Naive thymus-derived CD8-positive, alpha-beta T cell (primary cell): Measurements from ENCODE around the gene ROBO1. TPM values are rescaled to one million over a fixed set of nuclear protein-coding genes. Genes with fewer than 3 reads are reported as not detected.

Experiments used
- ATAC-seq, 2 donors: fragments of 150-1000 bp; cut with Tn5 transposase in 1 of 2; sonication (Bioruptor Pico), chemical (Tn5 transposase) in 1 of 2; 1 replicate in 1 of 2; 2 replicates in 1 of 2; pipeline ENCODE4 v1.10.0; 2021; ENCODE audit warnings: mild to moderate bottlenecking in 2 of 2, moderate library complexity in 2 of 2
- POLR2A ChIA-PET: fragments of 350-600 bp; sonication (Branson Sonifier 250); formaldehyde crosslinking; loops from one replicate; lab custom pipeline; 2021; ENCODE audit warnings: antibody characterized with exemption; lab: Charles Lee
- DNase-seq, 10 donors: peaks; one replicate each; pipeline versions ENCODE4 v3.0.0 to v3.0.0-alpha.2; 2020 to 2022
- H3K27ac Mint-ChIP-seq, 10 donors: one replicate each; pipeline ENCODE4 v1.8.0; 2020 to 2022; ENCODE audit warnings: mild to moderate bottlenecking in 10 of 10, mixed read lengths in 10 of 10, moderate library complexity in 4 of 10, inconsistent platforms in 1 of 10
- H3K27me3 Mint-ChIP-seq, 5 donors: one replicate each; pipeline ENCODE4 v1.8.0; 2021 to 2022; ENCODE audit warnings: mixed read lengths in 5 of 5
- H3K36me3 Mint-ChIP-seq, 3 donors: one replicate each; pipeline ENCODE4 v1.8.0; 2020 to 2022; ENCODE audit warnings: mixed read lengths in 3 of 3, mild to moderate bottlenecking in 2 of 3, inconsistent platforms in 1 of 3
- H3K4me1 Mint-ChIP-seq, 4 donors: one replicate each; pipeline ENCODE4 v1.8.0; 2021 to 2022; ENCODE audit warnings: mixed read lengths in 4 of 4
- H3K4me3 Mint-ChIP-seq, 10 donors: one replicate each; pipeline ENCODE4 v1.8.0; 2020 to 2022; ENCODE audit warnings: mild to moderate bottlenecking in 10 of 10, mixed read lengths in 10 of 10, moderate library complexity in 6 of 10, inconsistent platforms in 1 of 10
- H3K9me3 Mint-ChIP-seq, 9 donors: one replicate each; pipeline ENCODE4 v1.8.0; 2020 to 2022; ENCODE audit warnings: mixed read lengths in 9 of 9, mild to moderate bottlenecking in 3 of 9, inconsistent platforms in 1 of 9, moderate library complexity in 1 of 9
- polyA plus RNA-seq, 3 donors: library from polyadenylated mRNA; unstranded; fragments of 300-500 nt; fragmentation: Illumina TruSeq; gene quantifications; one replicate each; pipeline ENCODE4 v1.2.3, GENCODE V29; 2021
- total RNA-seq, 8 experiments: library from RNA in 2 of 8; stranded (reverse) in 2 of 8; gene quantifications; one replicate each; pipeline ENCODE4 v1.2.3 and lab custom pipeline; 2021 to 2026

ROBO1 gene
- total and polyA plus RNA-seq, 5 experiments from 2014 or later, result 2.3 to 16.3 (median 12.5) TPM

DNA sequence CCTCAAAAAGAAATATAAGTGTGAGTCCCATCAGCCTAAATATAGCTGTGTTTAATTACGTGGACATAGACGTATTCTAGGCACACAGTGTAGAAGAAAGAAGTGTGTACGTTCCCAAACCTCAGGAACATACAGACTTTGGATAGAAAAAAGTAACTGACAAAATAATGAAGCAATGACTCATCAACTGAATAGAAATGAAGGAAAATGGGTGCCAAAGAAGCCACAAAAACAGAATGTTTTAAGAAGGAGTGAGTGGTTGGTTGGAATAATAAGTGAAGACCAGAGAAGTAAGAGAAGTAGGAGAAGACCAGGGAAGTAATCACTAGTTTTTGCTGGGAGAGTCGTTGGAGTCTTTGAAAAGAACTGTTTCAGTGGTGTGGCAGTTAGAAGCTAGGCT lies 518.1 kb downstream of the ROBO1 start:
- DNase-seq (no peak), ATAC-seq (no peak)
- Mint-ChIP-seq H3K27ac (no peak overlapping the region), H3K4me1 (no peaks in the 10 kb centered on the region), H3K9me3 (peaks cover 0 to 10% (median 2%) of the 10 kb centered on the region in 9 donors), H3K27me3 (no peaks in the 10 kb centered on the region), H3K36me3 (no peaks in the 10 kb centered on the region), H3K4me3 (no peak overlapping the region)
- POLR2A ChIA-PET, result no interaction called here

DNA sequence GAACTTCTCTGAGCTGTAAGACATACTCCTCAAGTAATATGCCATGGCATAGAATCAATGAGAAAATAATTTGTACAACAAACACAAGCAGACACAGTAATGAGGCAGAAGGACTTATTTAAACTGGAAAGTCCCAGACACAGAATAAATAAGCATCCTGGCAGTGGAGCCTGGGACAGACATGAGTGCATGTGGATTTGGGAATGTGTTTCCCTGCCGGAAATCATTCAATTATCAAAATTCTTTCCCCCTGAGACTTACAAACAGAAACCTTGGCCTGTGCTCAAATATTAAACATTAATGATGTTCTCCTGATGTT lies 520.1 kb downstream of the ROBO1 start:
- no peak for ATAC-seq

DNA sequence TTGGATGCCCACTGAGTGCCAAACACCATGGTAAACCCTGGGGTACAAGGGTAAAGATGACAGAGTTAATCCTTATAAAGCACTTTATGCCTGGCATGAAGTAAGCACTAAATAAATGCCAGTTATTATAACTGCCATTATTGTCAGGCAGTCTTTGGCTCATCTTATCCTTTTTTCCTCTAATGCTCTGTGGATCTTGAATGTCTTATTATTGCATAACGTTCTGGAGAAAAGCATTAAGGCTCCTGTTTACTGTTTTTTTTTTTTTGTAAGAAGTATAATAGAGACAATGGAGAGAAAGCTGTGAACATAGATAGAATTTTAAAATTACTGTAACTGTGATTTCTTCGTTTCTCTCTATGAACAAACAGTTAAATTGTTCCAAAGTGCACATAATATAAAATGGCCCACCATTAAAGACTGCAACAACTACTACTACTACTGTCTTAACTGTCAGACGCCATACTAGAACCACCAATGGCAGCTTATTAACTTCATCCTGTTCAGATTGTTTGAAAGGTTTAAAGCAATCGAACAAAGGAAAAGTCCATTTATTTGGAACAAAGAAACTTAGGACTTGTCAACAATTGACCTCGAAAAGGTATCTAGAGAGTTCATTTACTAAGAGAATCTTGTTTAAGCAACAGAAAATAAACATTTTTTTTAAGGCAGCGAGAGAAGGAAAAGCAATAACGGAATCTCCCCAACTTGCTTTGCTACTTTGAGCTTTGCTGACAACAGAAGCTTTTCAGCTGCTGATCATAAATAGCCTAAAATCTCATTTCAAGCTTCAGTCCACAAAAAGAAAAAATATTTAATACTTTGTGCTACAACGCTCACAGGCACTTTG lies 520.7 kb downstream of the ROBO1 start:
- no peak for DNase-seq
- Mint-ChIP-seq H3K4me1 (no peaks in the 10 kb centered on the region), H3K4me3 (no peak overlapping the region), H3K9me3 (peaks cover 0 to 11% (median 2%) of the 10 kb centered on the region in 9 donors), H3K27me3 (no peaks in the 10 kb centered on the region), H3K27ac (no peak overlapping the region), H3K36me3 (no peaks in the 10 kb centered on the region)
- ATAC-seq, result no peak
- POLR2A ChIA-PET, result no interaction called here

More for the DNA sequence above, 520.1 kb downstream of the ROBO1 start:
- H3K9me3 Mint-ChIP-seq, result peaks cover 0 to 11% (median 2%) of the 10 kb centered on the region in 9 donors
- no peak for DNase-seq
- no peaks in the 10 kb centered on the region for H3K27me3 Mint-ChIP-seq
- H3K4me3 Mint-ChIP-seq, result no peak overlapping the region
- no peaks in the 10 kb centered on the region for H3K36me3 Mint-ChIP-seq
- POLR2A ChIA-PET, result no interaction called here
- no peaks in the 10 kb centered on the region for H3K4me1 Mint-ChIP-seq
- H3K27ac Mint-ChIP-seq, result no peak overlapping the region

DNA sequence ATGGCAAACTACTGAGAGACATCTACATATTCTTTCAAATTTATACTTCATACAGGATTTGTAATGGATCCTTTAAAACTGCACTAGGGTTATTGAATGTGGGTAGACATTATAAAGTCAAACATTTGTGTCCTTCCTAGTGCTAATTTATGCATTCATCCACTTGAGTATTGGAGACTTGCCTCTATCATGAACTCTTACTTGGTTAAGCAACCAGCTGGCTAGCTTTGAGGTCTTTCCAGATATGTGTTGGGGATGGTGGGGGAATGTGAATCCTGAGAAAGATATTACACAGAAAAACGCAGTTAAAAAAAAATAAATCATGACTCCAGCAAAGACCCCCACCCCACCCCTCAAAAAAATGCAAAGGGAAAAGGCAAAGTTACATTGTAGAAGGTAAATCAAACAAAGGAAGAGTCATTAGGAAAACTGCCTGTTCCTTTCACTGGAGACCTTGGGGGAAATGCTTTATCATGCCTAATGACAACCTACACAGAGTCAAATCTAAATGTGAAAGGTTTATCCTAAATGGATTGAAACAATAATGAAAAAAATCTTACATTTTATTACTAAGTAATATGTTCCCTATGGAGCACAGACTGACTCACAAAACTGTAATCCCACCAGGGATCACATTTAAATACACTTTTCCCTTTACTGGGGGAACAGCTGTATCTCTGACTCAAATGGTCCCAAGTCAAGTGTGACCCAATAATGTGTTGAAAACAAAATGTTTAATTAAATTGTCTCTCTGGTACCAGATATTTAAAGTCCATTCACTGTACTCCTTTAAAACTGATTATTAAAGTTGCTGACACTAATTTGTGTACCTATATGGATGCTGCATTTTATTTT lies 522.3 kb downstream of the ROBO1 start:
- Mint-ChIP-seq H3K9me3 (peaks cover 0 to 14% (median 3%) of the 10 kb centered on the region in 9 donors), H3K36me3 (no peaks in the 10 kb centered on the region), H3K27me3 (no peaks in the 10 kb centered on the region), H3K4me3 (no peak overlapping the region), H3K27ac (no peak overlapping the region), H3K4me1 (no peaks in the 10 kb centered on the region)
- no peak for DNase-seq
- ATAC-seq, result no peak
- POLR2A ChIA-PET, result no interaction called here

DNA sequence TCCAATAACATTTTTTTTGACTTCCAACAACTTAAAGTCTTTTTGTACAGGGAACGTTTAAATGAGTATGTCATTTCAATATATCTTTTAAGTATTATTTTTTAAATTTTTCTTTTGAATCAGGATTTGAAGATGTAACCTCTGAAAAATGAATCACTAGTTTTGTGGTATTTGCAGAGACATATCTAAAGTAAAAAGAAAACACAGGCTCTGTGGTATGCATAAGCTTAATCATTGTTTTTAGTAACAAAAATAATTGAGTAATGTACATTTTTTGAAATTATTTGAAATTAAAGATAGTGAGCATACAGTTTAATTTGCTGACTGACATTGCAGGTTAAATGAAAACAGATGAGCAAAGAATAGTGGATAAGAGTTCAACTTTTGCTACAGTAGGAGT lies 531.3 kb downstream of the ROBO1 start:
- Mint-ChIP-seq H3K27me3 (no peaks in the 10 kb centered on the region), H3K9me3 (peaks cover 0 to 20% (median 6%) of the 10 kb centered on the region in 9 donors), H3K4me1 (no peaks in the 10 kb centered on the region), H3K27ac (no peak overlapping the region), H3K4me3 (no peak overlapping the region), H3K36me3 (no peaks in the 10 kb centered on the region)
- DNase-seq (no peak), ATAC-seq (no peak)
- POLR2A ChIA-PET, result no interaction called here

DNA sequence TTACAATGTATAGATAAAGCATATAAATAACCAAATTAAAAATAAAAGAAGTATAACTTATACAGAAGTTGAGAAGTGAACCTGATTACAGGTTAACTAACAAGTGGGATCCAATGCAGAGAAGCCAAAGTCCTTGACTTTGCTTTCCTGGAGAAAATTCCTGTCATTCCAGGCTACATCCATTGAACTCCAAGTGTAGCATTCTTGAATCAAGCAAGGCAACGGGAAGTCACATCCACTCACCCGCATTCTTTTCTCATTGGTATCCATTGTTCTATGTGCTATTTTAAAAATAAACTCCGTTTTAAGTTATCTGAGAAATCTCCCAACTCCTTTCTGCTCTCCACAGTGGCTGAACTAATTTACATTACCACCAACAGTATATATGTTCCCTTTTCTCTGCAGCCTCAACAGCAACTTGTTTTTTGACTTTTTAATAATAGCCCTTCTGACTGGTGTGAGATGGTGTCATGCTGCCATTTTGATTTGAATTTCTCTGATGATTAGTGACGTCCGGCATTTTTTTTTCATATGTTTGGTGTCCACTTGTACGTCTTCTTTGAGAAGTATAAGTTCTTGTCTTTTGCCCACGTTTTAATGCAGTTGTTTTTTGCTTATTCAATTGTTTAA lies 534.3 kb downstream of the ROBO1 start:
- H3K27ac Mint-ChIP-seq, result no peak overlapping the region
- DNase-seq (no peak), ATAC-seq (no peak)
- no peaks in the 10 kb centered on the region for H3K4me1 Mint-ChIP-seq
- POLR2A ChIA-PET, result no interaction called here
- no peaks in the 10 kb centered on the region for H3K36me3 Mint-ChIP-seq
- peaks cover 2 to 26% (median 5%) of the 10 kb centered on the region in 9 donors for H3K9me3 Mint-ChIP-seq
- no peaks in the 10 kb centered on the region for H3K27me3 Mint-ChIP-seq
- no peak overlapping the region for H3K4me3 Mint-ChIP-seq

DNA sequence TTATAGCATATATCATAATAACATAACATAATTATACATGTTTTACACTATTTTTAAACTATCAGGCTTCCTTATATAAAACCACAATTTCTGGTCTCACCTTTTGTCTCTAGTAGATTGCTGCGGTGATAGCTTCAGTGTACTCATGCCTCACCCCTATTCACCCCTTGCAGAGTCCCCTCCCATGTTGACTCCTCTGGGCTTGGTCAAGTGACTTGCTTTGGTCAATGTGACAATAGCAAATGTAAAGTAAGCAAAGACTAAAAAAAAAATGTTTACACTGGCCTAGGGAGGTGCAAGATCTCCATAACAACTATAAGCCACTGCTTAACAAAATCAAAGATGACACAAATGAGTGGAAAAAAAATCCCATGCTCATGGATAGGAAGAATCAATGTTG lies 537.5 kb downstream of the ROBO1 start:
- Mint-ChIP-seq H3K36me3 (no peaks in the 10 kb centered on the region), H3K4me3 (no peak overlapping the region), H3K4me1 (no peaks in the 10 kb centered on the region), H3K27me3 (no peaks in the 10 kb centered on the region), H3K9me3 (peaks cover 1 to 25% (median 7%) of the 10 kb centered on the region in 9 donors), H3K27ac (no peak overlapping the region)
- no peak for DNase-seq
- POLR2A ChIA-PET, result no interaction called here
- ATAC-seq, result no peak

DNA sequence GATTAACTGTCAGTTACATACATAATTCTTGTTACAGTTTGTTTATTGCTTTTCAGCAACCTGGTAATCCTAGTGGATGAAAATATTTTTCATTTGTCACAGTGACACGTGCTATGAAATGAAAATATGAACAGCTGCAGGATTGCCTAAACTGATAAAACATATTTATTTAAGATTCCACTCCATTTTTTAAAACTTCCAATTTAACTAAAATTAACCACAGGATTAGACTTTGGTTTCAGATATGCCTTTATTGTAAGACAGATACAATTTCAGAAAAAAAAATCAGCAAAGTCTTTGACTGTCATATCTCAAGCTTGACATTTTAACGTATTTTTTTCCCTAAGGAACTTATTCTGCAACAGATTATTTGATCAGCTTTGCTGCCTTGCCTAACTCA lies 550.7 kb downstream of the ROBO1 start:
- Mint-ChIP-seq H3K9me3 (peaks cover 0 to 5% (median 0%) of the 10 kb centered on the region in 9 donors), H3K36me3 (no peaks in the 10 kb centered on the region), H3K4me3 (no peak overlapping the region), H3K27me3 (no peaks in the 10 kb centered on the region), H3K4me1 (no peaks in the 10 kb centered on the region), H3K27ac (no peak overlapping the region)
- DNase-seq (no peak), ATAC-seq (no peak)
- POLR2A ChIA-PET, result no interaction called here

DNA sequence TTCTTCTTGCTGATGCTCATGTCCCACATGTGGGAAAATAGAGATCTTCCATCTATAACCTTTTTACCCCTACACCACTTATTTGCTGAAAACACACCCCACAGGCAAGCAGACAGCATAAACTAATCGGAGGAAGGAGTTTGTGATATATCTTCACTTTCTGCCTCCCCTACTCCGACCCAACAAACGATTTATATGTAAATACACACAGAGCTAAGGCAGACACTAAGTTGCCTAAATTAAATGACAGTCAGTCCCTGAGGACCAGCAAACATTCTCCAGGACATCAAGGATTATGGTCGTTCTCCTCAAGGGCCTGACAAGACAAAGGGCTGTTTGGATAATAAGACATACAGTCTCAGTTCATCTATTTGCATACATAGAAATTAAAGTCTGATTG lies 552.5 kb downstream of the ROBO1 start:
- H3K27me3 Mint-ChIP-seq, result no peaks in the 10 kb centered on the region
- H3K27ac Mint-ChIP-seq, result no peak overlapping the region
- DNase-seq, result no peak
- H3K36me3 Mint-ChIP-seq, result no peaks in the 10 kb centered on the region
- peaks cover 0 to 9% (median 0%) of the 10 kb centered on the region in 9 donors for H3K9me3 Mint-ChIP-seq
- H3K4me3 Mint-ChIP-seq, result no peak overlapping the region
- POLR2A ChIA-PET, result no interaction called here
- ATAC-seq, result no peak
- no peaks in the 10 kb centered on the region for H3K4me1 Mint-ChIP-seq

DNA sequence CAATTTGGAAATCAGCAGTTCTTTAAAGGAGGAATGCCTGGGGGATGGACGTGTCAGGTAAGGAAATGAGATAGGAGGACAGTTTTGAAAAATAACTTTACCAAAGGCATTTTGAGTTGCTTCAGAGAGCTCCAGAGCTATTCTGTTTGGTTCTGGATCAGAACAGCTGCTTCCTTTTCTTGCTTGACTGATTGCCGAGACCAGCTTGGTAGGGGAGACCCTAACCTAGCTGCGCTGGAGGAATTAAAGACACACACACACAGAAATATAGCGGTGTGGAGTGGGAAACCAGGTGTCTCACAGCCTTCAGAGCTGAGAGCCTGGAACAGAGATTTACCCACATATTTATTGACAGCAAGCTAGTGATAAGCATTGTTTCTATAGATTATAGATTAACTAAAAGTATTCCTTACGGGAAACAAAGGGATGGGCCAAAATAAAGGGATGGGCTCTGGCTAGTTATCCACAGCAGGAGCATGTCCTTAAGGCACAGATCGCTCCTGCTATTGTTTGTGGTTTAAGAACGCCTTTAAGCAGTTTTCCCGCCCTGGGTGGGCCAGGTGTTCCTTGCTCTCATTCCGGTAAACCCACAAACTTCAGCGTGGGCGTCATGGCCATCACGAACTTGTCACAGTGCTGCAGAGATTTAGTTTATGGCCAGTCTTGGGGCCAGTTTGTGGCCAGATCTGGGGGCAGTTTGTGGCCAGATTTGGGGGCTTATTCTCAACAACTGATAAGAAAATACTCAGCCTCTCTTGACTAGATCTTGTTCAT lies 556.0 kb downstream of the ROBO1 start:
- Mint-ChIP-seq H3K27me3 (no peaks in the 10 kb centered on the region), H3K4me3 (no peak overlapping the region), H3K36me3 (no peaks in the 10 kb centered on the region), H3K27ac (no peak overlapping the region), H3K4me1 (no peaks in the 10 kb centered on the region), H3K9me3 (peaks cover 0 to 29% (median 5%) of the 10 kb centered on the region in 9 donors)
- DNase-seq (no peak), ATAC-seq (no peak)
- POLR2A ChIA-PET, result no interaction called here

DNA sequence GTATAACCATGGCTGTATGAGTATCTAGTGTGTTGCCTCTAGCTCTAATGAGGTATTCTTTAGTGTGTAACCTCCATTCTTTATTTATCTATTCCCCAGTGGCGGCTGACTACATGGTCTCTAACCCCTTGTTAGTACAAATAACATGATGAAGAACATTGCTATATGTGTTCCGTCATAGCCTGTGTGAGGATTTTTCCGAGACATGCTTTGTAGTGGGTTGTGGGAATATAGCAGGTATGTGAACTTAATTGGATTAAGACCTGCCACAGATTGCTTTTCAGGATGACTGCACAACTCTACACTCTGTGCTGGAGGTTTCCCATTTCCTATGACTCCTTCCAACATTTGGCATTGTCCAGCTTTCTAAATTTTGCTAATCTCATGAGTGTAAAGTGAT lies 563.4 kb downstream of the ROBO1 start:
- no peak overlapping the region for H3K4me3 Mint-ChIP-seq
- POLR2A ChIA-PET, result no interaction called here
- no peaks in the 10 kb centered on the region for H3K36me3 Mint-ChIP-seq
- peaks cover 0 to 19% (median 7%) of the 10 kb centered on the region in 9 donors for H3K9me3 Mint-ChIP-seq
- no peaks in the 10 kb centered on the region for H3K27me3 Mint-ChIP-seq
- ATAC-seq (no peak), DNase-seq (no peak)
- no peak overlapping the region for H3K27ac Mint-ChIP-seq
- H3K4me1 Mint-ChIP-seq, result no peaks in the 10 kb centered on the region

DNA sequence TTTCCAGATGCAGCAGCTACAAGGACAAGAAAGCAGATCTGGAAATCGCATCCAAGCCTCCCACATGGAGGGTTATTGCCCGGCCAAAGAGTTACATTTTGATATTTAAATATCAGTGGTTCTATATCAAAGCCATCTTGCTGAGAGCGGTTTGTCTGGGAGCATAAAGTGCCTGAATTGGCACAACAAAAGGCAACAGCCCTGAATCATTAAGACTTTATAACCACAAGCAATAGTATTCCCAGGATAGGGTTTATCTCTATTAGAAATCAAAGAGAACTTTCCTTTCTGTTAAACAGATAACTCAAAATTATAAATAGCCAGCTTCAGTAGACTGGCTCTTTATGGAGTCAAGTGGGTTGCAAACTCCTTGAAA lies 564.7 kb downstream of the ROBO1 start:
- H3K36me3 Mint-ChIP-seq, result no peaks in the 10 kb centered on the region
- peaks cover 0 to 10% (median 6%) of the 10 kb centered on the region in 9 donors for H3K9me3 Mint-ChIP-seq
- POLR2A ChIA-PET, result no interaction called here
- no peak overlapping the region for H3K27ac Mint-ChIP-seq
- H3K4me1 Mint-ChIP-seq, result no peaks in the 10 kb centered on the region
- no peak overlapping the region for H3K4me3 Mint-ChIP-seq
- ATAC-seq, result no peak
- no peak for DNase-seq
- no peaks in the 10 kb centered on the region for H3K27me3 Mint-ChIP-seq
